Measurements from ENCODE around the gene DYNLL2.

DNA sequence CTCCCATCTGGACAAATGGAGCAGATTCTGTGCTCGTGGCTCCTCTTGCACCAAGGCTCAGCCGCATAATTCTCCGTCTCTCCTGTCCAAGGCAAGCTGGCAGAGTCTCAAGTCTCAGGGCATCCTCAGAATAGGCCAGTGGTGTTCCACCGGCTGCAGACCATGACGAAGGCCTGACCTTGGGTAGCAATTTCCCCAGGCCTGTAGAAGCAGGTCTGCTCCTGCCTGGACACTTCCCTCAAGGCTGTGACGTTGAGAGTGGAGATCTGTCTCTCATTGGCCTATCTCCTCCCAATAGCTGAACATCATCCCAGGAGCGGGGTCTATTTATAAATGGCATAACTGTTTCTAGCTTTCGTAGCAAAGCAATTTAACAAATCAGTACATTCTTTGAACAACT is 42.8 kb upstream of the DYNLL2 start:
- TF ChIP-seq POLR2A (conservative IDR thresholded peaks at IDR 0.05): no peak
- no peak for TF ChIP-seq SIN3B (IDR thresholded peaks at IDR 0.05; ENCODE audit: low read depth)
- no peak for TF ChIP-seq RBM22 (IDR thresholded peaks at IDR 0.05; ENCODE audit: low read depth, low read length, poor library complexity, severe bottlenecking)
- no peak for TF ChIP-seq SOX6 (IDR thresholded peaks at IDR 0.05)
- TF ChIP-seq ZNF644 (tag; IDR thresholded peaks at IDR 0.05; ENCODE audit: low read depth): no peak
- TF ChIP-seq, protein P1, sequence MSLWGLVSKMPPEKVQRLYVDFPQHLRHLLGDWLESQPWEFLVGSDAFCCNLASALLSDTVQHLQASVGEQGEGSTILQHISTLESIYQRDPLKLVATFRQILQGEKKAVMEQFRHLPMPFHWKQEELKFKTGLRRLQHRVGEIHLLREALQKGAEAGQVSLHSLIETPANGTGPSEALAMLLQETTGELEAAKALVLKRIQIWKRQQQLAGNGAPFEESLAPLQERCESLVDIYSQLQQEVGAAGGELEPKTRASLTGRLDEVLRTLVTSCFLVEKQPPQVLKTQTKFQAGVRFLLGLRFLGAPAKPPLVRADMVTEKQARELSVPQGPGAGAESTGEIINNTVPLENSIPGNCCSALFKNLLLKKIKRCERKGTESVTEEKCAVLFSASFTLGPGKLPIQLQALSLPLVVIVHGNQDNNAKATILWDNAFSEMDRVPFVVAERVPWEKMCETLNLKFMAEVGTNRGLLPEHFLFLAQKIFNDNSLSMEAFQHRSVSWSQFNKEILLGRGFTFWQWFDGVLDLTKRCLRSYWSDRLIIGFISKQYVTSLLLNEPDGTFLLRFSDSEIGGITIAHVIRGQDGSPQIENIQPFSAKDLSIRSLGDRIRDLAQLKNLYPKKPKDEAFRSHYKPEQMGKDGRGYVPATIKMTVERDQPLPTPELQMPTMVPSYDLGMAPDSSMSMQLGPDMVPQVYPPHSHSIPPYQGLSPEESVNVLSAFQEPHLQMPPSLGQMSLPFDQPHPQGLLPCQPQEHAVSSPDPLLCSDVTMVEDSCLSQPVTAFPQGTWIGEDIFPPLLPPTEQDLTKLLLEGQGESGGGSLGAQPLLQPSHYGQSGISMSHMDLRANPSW (CRISPR knock-in tag; IDR thresholded peaks at IDR 0.05): no peak
- no peak for TF ChIP-seq ELF4 (CRISPR knock-in tag; IDR thresholded peaks at IDR 0.05)
- TF ChIP-seq PHF21A (IDR thresholded peaks at IDR 0.05; ENCODE audit: borderline replicate concordance, low read depth): no peak
- TF ChIP-seq, protein P2, sequence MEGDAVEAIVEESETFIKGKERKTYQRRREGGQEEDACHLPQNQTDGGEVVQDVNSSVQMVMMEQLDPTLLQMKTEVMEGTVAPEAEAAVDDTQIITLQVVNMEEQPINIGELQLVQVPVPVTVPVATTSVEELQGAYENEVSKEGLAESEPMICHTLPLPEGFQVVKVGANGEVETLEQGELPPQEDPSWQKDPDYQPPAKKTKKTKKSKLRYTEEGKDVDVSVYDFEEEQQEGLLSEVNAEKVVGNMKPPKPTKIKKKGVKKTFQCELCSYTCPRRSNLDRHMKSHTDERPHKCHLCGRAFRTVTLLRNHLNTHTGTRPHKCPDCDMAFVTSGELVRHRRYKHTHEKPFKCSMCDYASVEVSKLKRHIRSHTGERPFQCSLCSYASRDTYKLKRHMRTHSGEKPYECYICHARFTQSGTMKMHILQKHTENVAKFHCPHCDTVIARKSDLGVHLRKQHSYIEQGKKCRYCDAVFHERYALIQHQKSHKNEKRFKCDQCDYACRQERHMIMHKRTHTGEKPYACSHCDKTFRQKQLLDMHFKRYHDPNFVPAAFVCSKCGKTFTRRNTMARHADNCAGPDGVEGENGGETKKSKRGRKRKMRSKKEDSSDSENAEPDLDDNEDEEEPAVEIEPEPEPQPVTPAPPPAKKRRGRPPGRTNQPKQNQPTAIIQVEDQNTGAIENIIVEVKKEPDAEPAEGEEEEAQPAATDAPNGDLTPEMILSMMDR (IDR thresholded peaks at IDR 0.05 in 2 of 3, conservative IDR thresholded peaks at IDR 0.05 in 1 of 3; ENCODE audit: insufficient read depth in 2 of 3, low read depth in 1 of 3, low read length in 3 of 3): no peak
- TF ChIP-seq KLF10 (CRISPR knock-in tag; IDR thresholded peaks at IDR 0.05): no peak
- no peak for TF ChIP-seq NFE2L1 (tag; IDR thresholded peaks at IDR 0.05; ENCODE audit: borderline replicate concordance, low read depth)
- TF ChIP-seq, protein P3, sequence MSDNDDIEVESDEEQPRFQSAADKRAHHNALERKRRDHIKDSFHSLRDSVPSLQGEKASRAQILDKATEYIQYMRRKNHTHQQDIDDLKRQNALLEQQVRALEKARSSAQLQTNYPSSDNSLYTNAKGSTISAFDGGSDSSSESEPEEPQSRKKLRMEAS (CRISPR knock-in tag; IDR thresholded peaks at IDR 0.05): no peak
- TF ChIP-seq, protein P4, sequence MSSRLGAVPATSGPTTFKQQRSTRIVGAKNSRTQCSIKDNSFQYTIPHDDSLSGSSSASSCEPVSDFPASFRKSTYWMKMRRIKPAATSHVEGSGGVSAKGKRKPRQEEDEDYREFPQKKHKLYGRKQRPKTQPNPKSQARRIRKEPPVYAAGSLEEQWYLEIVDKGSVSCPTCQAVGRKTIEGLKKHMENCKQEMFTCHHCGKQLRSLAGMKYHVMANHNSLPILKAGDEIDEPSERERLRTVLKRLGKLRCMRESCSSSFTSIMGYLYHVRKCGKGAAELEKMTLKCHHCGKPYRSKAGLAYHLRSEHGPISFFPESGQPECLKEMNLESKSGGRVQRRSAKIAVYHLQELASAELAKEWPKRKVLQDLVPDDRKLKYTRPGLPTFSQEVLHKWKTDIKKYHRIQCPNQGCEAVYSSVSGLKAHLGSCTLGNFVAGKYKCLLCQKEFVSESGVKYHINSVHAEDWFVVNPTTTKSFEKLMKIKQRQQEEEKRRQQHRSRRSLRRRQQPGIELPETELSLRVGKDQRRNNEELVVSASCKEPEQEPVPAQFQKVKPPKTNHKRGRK (tag; IDR thresholded peaks at IDR 0.05): no peak
- no peak for TF ChIP-seq EZH2 (IDR thresholded peaks at IDR 0.05; ENCODE audit: borderline replicate concordance, low read depth, low read length)
